ENCODE measurements around the gene KIF5A.

DNA sequence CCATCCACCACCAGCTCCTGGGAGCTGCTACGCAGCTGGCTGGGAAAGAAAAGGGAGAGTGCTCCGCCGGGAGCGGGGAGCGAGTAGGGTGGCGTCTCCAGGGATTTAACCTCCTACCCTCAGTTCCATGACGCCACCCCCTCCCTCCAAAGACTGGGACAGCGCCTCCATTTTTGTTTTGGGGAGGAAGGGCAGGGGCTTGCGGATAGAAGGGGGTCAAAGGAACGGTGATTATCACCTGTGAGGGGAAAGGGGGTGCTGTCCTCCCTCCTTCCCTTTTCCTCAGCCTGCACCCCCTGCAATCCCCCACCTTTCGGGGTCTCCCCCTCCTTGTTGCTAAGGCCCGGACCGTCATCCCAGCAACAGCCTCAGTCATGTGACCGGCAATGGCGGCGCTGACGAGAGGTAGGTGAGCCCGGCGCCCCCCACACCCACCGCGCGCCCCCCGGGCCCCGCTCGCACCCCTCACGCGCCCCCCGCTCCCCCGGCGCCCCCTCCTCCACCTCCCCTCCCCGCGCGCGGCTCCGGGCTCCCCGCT is 54.7 kb downstream of the KIF5A start, which contains the start of gene DTX3:
- TF ChIP-seq ISL1 (CRISPR knock-in tag; IDR thresholded peaks at IDR 0.05): no peak
- TF ChIP-seq GLIS3 (CRISPR knock-in tag; IDR thresholded peaks at IDR 0.05): no peak
- peak; percentile 31; the same call in 1 of the 2 replicates for TF ChIP-seq TSHZ2 (CRISPR knock-in tag; IDR thresholded peaks at IDR 0.05)
- TF ChIP-seq ZFP30 (CRISPR knock-in tag; IDR thresholded peaks at IDR 0.05): no peak
- no peak for TF ChIP-seq PATZ1 (CRISPR knock-in tag; IDR thresholded peaks at IDR 0.05; ENCODE audit: borderline replicate concordance)
- TF ChIP-seq, protein P1, sequence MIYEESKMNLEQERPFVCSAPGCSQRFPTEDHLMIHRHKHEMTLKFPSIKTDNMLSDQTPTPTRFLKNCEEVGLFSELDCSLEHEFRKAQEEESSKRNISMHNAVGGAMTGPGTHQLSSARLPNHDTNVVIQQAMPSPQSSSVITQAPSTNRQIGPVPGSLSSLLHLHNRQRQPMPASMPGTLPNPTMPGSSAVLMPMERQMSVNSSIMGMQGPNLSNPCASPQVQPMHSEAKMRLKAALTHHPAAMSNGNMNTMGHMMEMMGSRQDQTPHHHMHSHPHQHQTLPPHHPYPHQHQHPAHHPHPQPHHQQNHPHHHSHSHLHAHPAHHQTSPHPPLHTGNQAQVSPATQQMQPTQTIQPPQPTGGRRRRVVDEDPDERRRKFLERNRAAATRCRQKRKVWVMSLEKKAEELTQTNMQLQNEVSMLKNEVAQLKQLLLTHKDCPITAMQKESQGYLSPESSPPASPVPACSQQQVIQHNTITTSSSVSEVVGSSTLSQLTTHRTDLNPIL (CRISPR knock-in tag; IDR thresholded peaks at IDR 0.05; ENCODE audit: low read depth): no peak
- TF ChIP-seq TOX (CRISPR knock-in tag; IDR thresholded peaks at IDR 0.05; ENCODE audit: borderline replicate concordance): no peak
- TF ChIP-seq RARB (CRISPR knock-in tag; IDR thresholded peaks at IDR 0.05): no peak
- TF ChIP-seq ARNTL (CRISPR knock-in tag; IDR thresholded peaks at IDR 0.05; ENCODE audit: borderline replicate concordance, low read depth): no peak
- no peak for TF ChIP-seq ZNF565 (CRISPR knock-in tag; conservative IDR thresholded peaks at IDR 0.05; ENCODE audit: low read depth)
- TF ChIP-seq OSR1 (CRISPR knock-in tag; IDR thresholded peaks at IDR 0.05): no peak

Measured in SK-N-SH treated with all-trans-retinoic acid at 6 μM for 48 hours (cell line).